H9 (cell line): ENCODE data around the gene POLR2M. TPM values are rescaled to one million over a fixed set of nuclear protein-coding genes. Genes with fewer than 3 reads are reported as not detected.

Source experiments
- DNase-seq: peaks from one replicate; pipeline ENCODE4 v3.0.0-alpha.2; 2017
- H2AFZ ChIP-seq: one replicate; pipeline ENCODE4 v1.6.1; 2013; ENCODE audit warnings: mild to moderate bottlenecking, low read length, control low read depth, moderate library complexity
- H2AK5ac ChIP-seq: 2 replicates; pipeline ENCODE4 v1.6.1; 2013; ENCODE audit warnings: low read length, control low read depth, mixed read lengths; ENCODE audit not compliant: insufficient read length
- H2BK120ac ChIP-seq: one replicate; pipeline ENCODE4 v1.6.1; 2013; ENCODE audit warnings: low read depth, mild to moderate bottlenecking, low read length, control low read depth, inconsistent platforms; ENCODE audit not compliant: poor library complexity, severe bottlenecking
- H2BK12ac ChIP-seq: 2 replicates; pipeline ENCODE4 v1.6.1; 2013; ENCODE audit warnings: low read length, control low read depth, mixed read lengths, low read depth; ENCODE audit not compliant: insufficient read length
- H2BK15ac ChIP-seq: 2 replicates; pipeline ENCODE4 v1.6.1; 2013; ENCODE audit warnings: low read depth, low read length, control low read depth
- H2BK20ac ChIP-seq: one replicate; pipeline ENCODE4 v1.6.1; 2013; ENCODE audit warnings: low read depth, mild to moderate bottlenecking, low read length, control low read depth, inconsistent platforms; ENCODE audit not compliant: poor library complexity, severe bottlenecking
- H2BK5ac ChIP-seq: 2 replicates; pipeline ENCODE4 v1.6.1; 2013; ENCODE audit warnings: low read length, control low read depth, mixed read lengths; ENCODE audit not compliant: insufficient read length
- H3K14ac ChIP-seq: 2 replicates; pipeline ENCODE4 v1.6.1; 2013; ENCODE audit warnings: low read length, control low read depth; ENCODE audit not compliant: insufficient read depth
- H3K18ac ChIP-seq: 2 replicates; pipeline ENCODE4 v1.6.1; 2013; ENCODE audit warnings: low read depth, mild to moderate bottlenecking, mixed read lengths, low read length, control low read depth; ENCODE audit not compliant: insufficient read length
- H3K23ac ChIP-seq: 2 replicates; pipeline ENCODE4 v1.6.1; 2013; ENCODE audit warnings: low read length, control low read depth, mixed read lengths, low read depth; ENCODE audit not compliant: insufficient read length
- H3K23me2 ChIP-seq: 2 replicates; pipeline ENCODE4 v1.6.1; 2013; ENCODE audit warnings: low read depth, mild to moderate bottlenecking, mixed read lengths, low read length, control low read depth; ENCODE audit not compliant: insufficient read length, poor library complexity, severe bottlenecking
- H3K27ac ChIP-seq: 2 replicates; pipeline ENCODE4 v1.5.1; 2013; ENCODE audit warnings: low read length, control low read depth, mixed read lengths, low read depth; ENCODE audit not compliant: insufficient read length
- H3K27me3 ChIP-seq: 2 replicates; pipeline ENCODE4 v1.6.1; 2013; ENCODE audit warnings: low read length, control low read depth, inconsistent platforms; ENCODE audit not compliant: insufficient read depth
- H3K4ac ChIP-seq: 2 replicates; pipeline ENCODE4 v1.6.1; 2013; ENCODE audit warnings: low read depth, mild to moderate bottlenecking, control low read depth, inconsistent platforms, low read length, moderate library complexity
- H3K4me1 ChIP-seq: 2 replicates; pipeline ENCODE4 v1.6.1; 2013; ENCODE audit warnings: low read length, control low read depth, inconsistent platforms; ENCODE audit not compliant: insufficient read depth
- H3K4me2 ChIP-seq: 2 replicates; pipeline ENCODE4 v1.6.1; 2013; ENCODE audit warnings: low read length, control low read depth, mixed read lengths; ENCODE audit not compliant: insufficient read length, insufficient read depth
- H3K56ac ChIP-seq: 2 replicates; pipeline ENCODE4 v1.6.1; 2013; ENCODE audit warnings: low read depth, mild to moderate bottlenecking, mixed read lengths, low read length, control low read depth; ENCODE audit not compliant: insufficient read length
- H3K79me1 ChIP-seq: 2 replicates; pipeline ENCODE4 v1.6.1; 2013; ENCODE audit warnings: low read depth, mild to moderate bottlenecking, moderate library complexity, low read length, control low read depth, inconsistent platforms; ENCODE audit not compliant: insufficient read depth, poor library complexity, severe bottlenecking
- H3K79me2 ChIP-seq: 2 replicates; pipeline ENCODE4 v1.6.1; 2013; ENCODE audit warnings: low read length, control low read depth, inconsistent platforms; ENCODE audit not compliant: insufficient read depth
- H3K9ac ChIP-seq: 2 replicates; pipeline ENCODE4 v1.6.1; 2013; ENCODE audit warnings: low read length, control low read depth, mixed read lengths; ENCODE audit not compliant: insufficient read length; ENCODE audit errors: extremely low read depth
- H3K9me3 ChIP-seq: one replicate; pipeline ENCODE4 v1.6.1; 2013; ENCODE audit warnings: low read depth, low read length, inconsistent platforms; ENCODE audit not compliant: control insufficient read depth
- H3T11ph ChIP-seq: one replicate; pipeline ENCODE4 v1.6.1; 2013; ENCODE audit warnings: mild to moderate bottlenecking, low read length, control low read depth, inconsistent platforms
- H4K20me1 ChIP-seq: one replicate; pipeline ENCODE4 v1.6.1; 2013; ENCODE audit not compliant: control insufficient read depth, insufficient read length, insufficient read depth
- H4K5ac ChIP-seq: 2 replicates; pipeline ENCODE4 v1.6.1; 2013; ENCODE audit warnings: low read depth, mild to moderate bottlenecking, mixed read lengths, low read length, control low read depth; ENCODE audit not compliant: insufficient read length
- H4K8ac ChIP-seq: replicated peaks from 2 replicates; pipeline ENCODE4 v1.6.1; 2013; ENCODE audit warnings: low read length, control low read depth, mixed read lengths, low read depth; ENCODE audit not compliant: insufficient read length
- H4K91ac ChIP-seq: 2 replicates; pipeline ENCODE4 v1.6.1; 2013; ENCODE audit warnings: low read depth, mild to moderate bottlenecking, moderate library complexity, mixed read lengths, low read length, control low read depth; ENCODE audit not compliant: insufficient read length
- H3K27ac Mint-ChIP-seq, 3 experiments: 2 replicates in 2 of 3; 3 replicates in 1 of 3; pipeline ENCODE4 v1.8.0; 2020 to 2021; ENCODE audit warnings: mixed read lengths in 3 of 3, mild to moderate bottlenecking in 1 of 3, moderate library complexity in 1 of 3
- H3K27me3 Mint-ChIP-seq: 2 replicates; pipeline ENCODE4 v1.8.0; 2021; ENCODE audit warnings: low read depth, mild to moderate bottlenecking, moderate library complexity, mixed read lengths
- H3K36me3 Mint-ChIP-seq, 3 experiments: 2 replicates in 2 of 3; 3 replicates in 1 of 3; pipeline ENCODE4 v1.8.0; 2020 to 2021; ENCODE audit warnings: low read depth in 3 of 3, mixed read lengths in 3 of 3; ENCODE audit not compliant: insufficient read depth in 1 of 3
- H3K4me1 Mint-ChIP-seq, 2 experiments: 2 replicates each; pipeline ENCODE4 v1.8.0; 2020; ENCODE audit warnings: mixed read lengths in 2 of 2
- H3K4me3 Mint-ChIP-seq, 2 experiments: 2 replicates in 1 of 2; 3 replicates in 1 of 2; pipeline ENCODE4 v1.8.0; 2020 to 2021; ENCODE audit warnings: mild to moderate bottlenecking in 2 of 2, mixed read lengths in 2 of 2, moderate library complexity in 1 of 2
- H3K9me3 Mint-ChIP-seq, 2 experiments: 2 replicates in 1 of 2; 3 replicates in 1 of 2; pipeline ENCODE4 v1.8.0; 2020; ENCODE audit warnings: mild to moderate bottlenecking in 2 of 2, mixed read lengths in 2 of 2, moderate library complexity in 1 of 2
- CTCF ChIP-seq: fragments of 200-600 bp; sonication (generic); conservative IDR thresholded peaks from 3 replicates; pipeline ENCODE4 v1.8.0; 2021; ENCODE audit warnings: antibody characterized with exemption, mild to moderate bottlenecking
- WGBS: extraction: QIAGEN DNeasy Blood & Tissue Kit; methylation state at CpG from one replicate; pipeline ENCODE4 v1.1.7; 2013; ENCODE audit warnings: missing lambda C conversion rate, low lambda C conversion rate, mixed read lengths; ENCODE audit not compliant: insufficient read length; ENCODE audit errors: extremely low coverage; 5-methylcytosine and 5-hydroxymethylcytosine counted together
- total RNA-seq: library from RNA; stranded (reverse); gene quantifications from 2 replicates; pipeline ENCODE4 v1.2.1, GENCODE V29; 2021

POLR2M gene
- total RNA-seq, 1 experiment from 2014 or later = 67.3 TPM

GRCh38 chr15:57705746-57706404 is 639 bp upstream of the POLR2M start:
- no peak overlapping the region for H2BK20ac ChIP-seq
- peaks cover 9 to 22% of the 10 kb centered on the region in 2 experiments for H3K4me1 Mint-ChIP-seq
- peak overlapping the region; percentile 55; the same call in 1 of the 2 replicates for H3K14ac ChIP-seq
- peak overlapping the region in 2 of 3 experiments; percentile 25 to 90; a peak in 3 of 7 replicates for H3K27ac Mint-ChIP-seq
- no peaks in the 10 kb centered on the region for H3K9me3 ChIP-seq
- H3K56ac ChIP-seq = no peak overlapping the region
- H2AK5ac ChIP-seq = no peak overlapping the region
- no peak for TF ChIP-seq CTCF
- no peak overlapping the region for H2AFZ ChIP-seq
- H4K8ac ChIP-seq = no peak overlapping the region
- no peak overlapping the region for H4K5ac ChIP-seq
- no peak for DNase-seq
- peak overlapping the region; percentile 29 for H3K4me2 ChIP-seq
- H3K9me3 Mint-ChIP-seq = peaks cover 0 to 6% of the 10 kb centered on the region in 2 experiments; a peak in 1 of 5 replicates
- peak overlapping the region; percentile 85 to 93 for H3K4me3 Mint-ChIP-seq
- no peak overlapping the region for H2BK120ac ChIP-seq
- no CpG with 5 or more reads among the region's 12 CpGs for WGBS
- H3K4ac ChIP-seq = no peak overlapping the region; the same call in 1 of the 2 replicates
- H3K23me2 ChIP-seq = peaks cover 9% of the 10 kb centered on the region
- H3K79me1 ChIP-seq = peaks cover 2% of the 10 kb centered on the region
- peaks cover 53% of the 10 kb centered on the region for H3K27me3 Mint-ChIP-seq
- H3K4me1 ChIP-seq = no peaks in the 10 kb centered on the region
- peaks cover 5 to 22% (median 20%) of the 10 kb centered on the region in 3 experiments; a peak in 6 of 7 replicates for H3K36me3 Mint-ChIP-seq
- H2BK15ac ChIP-seq = no peak overlapping the region
- H3K27me3 ChIP-seq = no peaks in the 10 kb centered on the region
- H3K9ac ChIP-seq = peak overlapping the region; percentile 17
- no peak overlapping the region for H2BK5ac ChIP-seq
- no peaks in the 10 kb centered on the region for H4K20me1 ChIP-seq
- H3K23ac ChIP-seq = no peak overlapping the region
- H3K27ac ChIP-seq = no peak overlapping the region
- H3T11ph ChIP-seq = no peak overlapping the region
- H3K18ac ChIP-seq = peak overlapping the region; percentile 64
- no peak overlapping the region for H4K91ac ChIP-seq
- H3K79me2 ChIP-seq = peaks cover 3% of the 10 kb centered on the region; the same call in 1 of the 2 replicates
- H2BK12ac ChIP-seq = no peak overlapping the region
